ENCODE results near the gene F2RL1.

DNA sequence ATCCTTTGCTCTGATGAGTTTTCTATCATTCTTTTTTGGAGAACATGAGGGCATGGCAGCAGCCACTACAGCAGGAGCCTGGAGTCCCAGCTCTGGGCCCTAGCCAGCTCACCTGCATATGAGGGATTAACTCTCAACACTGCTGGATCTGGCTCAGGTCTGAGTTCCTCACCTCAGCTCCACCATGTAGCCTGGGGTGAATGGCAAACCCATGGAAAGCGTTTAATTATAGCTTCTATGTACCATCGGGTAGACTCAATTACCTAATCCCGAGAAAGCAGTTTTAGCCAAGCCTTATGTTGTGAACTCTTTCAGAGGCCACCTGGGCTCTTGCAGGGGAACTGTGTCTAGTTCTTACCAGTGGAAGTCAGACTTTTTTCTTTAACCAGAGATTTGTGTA is 27.1 kb downstream of the F2RL1 start:
- TF ChIP-seq, protein P1, sequence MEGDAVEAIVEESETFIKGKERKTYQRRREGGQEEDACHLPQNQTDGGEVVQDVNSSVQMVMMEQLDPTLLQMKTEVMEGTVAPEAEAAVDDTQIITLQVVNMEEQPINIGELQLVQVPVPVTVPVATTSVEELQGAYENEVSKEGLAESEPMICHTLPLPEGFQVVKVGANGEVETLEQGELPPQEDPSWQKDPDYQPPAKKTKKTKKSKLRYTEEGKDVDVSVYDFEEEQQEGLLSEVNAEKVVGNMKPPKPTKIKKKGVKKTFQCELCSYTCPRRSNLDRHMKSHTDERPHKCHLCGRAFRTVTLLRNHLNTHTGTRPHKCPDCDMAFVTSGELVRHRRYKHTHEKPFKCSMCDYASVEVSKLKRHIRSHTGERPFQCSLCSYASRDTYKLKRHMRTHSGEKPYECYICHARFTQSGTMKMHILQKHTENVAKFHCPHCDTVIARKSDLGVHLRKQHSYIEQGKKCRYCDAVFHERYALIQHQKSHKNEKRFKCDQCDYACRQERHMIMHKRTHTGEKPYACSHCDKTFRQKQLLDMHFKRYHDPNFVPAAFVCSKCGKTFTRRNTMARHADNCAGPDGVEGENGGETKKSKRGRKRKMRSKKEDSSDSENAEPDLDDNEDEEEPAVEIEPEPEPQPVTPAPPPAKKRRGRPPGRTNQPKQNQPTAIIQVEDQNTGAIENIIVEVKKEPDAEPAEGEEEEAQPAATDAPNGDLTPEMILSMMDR (IDR thresholded peaks at IDR 0.05; ENCODE audit: insufficient read depth, low read length) = no peak
- TF ChIP-seq POLR2AphosphoS5 (IDR thresholded peaks at IDR 0.05; ENCODE audit: low read depth) (no peak), GABPA (IDR thresholded peaks at IDR 0.05; ENCODE audit: low read depth) (no peak)
- TF ChIP-seq, protein P2, sequence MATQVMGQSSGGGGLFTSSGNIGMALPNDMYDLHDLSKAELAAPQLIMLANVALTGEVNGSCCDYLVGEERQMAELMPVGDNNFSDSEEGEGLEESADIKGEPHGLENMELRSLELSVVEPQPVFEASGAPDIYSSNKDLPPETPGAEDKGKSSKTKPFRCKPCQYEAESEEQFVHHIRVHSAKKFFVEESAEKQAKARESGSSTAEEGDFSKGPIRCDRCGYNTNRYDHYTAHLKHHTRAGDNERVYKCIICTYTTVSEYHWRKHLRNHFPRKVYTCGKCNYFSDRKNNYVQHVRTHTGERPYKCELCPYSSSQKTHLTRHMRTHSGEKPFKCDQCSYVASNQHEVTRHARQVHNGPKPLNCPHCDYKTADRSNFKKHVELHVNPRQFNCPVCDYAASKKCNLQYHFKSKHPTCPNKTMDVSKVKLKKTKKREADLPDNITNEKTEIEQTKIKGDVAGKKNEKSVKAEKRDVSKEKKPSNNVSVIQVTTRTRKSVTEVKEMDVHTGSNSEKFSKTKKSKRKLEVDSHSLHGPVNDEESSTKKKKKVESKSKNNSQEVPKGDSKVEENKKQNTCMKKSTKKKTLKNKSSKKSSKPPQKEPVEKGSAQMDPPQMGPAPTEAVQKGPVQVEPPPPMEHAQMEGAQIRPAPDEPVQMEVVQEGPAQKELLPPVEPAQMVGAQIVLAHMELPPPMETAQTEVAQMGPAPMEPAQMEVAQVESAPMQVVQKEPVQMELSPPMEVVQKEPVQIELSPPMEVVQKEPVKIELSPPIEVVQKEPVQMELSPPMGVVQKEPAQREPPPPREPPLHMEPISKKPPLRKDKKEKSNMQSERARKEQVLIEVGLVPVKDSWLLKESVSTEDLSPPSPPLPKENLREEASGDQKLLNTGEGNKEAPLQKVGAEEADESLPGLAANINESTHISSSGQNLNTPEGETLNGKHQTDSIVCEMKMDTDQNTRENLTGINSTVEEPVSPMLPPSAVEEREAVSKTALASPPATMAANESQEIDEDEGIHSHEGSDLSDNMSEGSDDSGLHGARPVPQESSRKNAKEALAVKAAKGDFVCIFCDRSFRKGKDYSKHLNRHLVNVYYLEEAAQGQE (IDR thresholded peaks at IDR 0.05; ENCODE audit: insufficient replicate concordance, low read depth) = no peak

Data from HL-60 (cell line).